OCI-LY1 (cell line): ENCODE data around the gene RAB5IF.

ENCODE experiments used
- H2AFZ ChIP-seq: fragments of 200-600 bp; sonication (generic), shearing (Covaris generic); 2 replicates; pipeline ENCODE4 v1.6.0; 2014; ENCODE audit warnings: antibody characterized with exemption, mild to moderate bottlenecking, low read length
- H3F3A ChIP-seq: fragments of 200-600 bp; sonication (generic), shearing (Covaris generic); 2 replicates; pipeline ENCODE4 v1.6.0; 2014; ENCODE audit warnings: mild to moderate bottlenecking, antibody characterized with exemption, low read length, moderate library complexity; ENCODE audit not compliant: insufficient read depth
- H3K27ac ChIP-seq: fragments of 200-600 bp; sonication (generic); 2 replicates; pipeline ENCODE4 v1.5.1; 2014; ENCODE audit warnings: low read length, mixed run types, mild to moderate bottlenecking, low read depth; ENCODE audit not compliant: poor library complexity, severe bottlenecking
- H3K27me3 ChIP-seq: fragments of 200-600 bp; sonication (generic); 2 replicates; pipeline ENCODE4 v1.6.0; 2014; ENCODE audit warnings: antibody characterized with exemption, mild to moderate bottlenecking, low read length, moderate library complexity; ENCODE audit not compliant: insufficient read depth
- H3K36me3 ChIP-seq: fragments of 200-600 bp; sonication (generic); 2 replicates; pipeline ENCODE4 v1.6.1; 2014; ENCODE audit warnings: mild to moderate bottlenecking, antibody characterized with exemption, low read length, moderate library complexity, mixed read lengths; ENCODE audit not compliant: insufficient read depth
- H3K4me1 ChIP-seq: fragments of 200-600 bp; sonication (generic); 2 replicates; pipeline ENCODE4 v1.5.1; 2014; ENCODE audit warnings: mild to moderate bottlenecking, low read length, moderate library complexity; ENCODE audit not compliant: insufficient read depth, severe bottlenecking
- H3K4me2 ChIP-seq: fragments of 200-600 bp; sonication (generic), shearing (Covaris generic); 2 replicates; pipeline ENCODE4 v1.6.1; 2014; ENCODE audit warnings: low read length
- H3K4me3 ChIP-seq: fragments of 200-600 bp; sonication (generic); 2 replicates; pipeline ENCODE4 v1.5.1; 2014; ENCODE audit warnings: low read length, low read depth, mild to moderate bottlenecking, mixed read lengths; ENCODE audit not compliant: poor library complexity, severe bottlenecking
- H3K79me2 ChIP-seq: fragments of 200-600 bp; shearing (Covaris generic); 2 replicates; pipeline ENCODE4 v1.6.1; 2016; ENCODE audit warnings: mixed run types, low read length, mixed read lengths; ENCODE audit not compliant: insufficient read depth
- H3K9ac ChIP-seq: fragments of 200-600 bp; sonication (generic), shearing (Covaris generic); 2 replicates; pipeline ENCODE4 v1.6.1; 2014; ENCODE audit warnings: mild to moderate bottlenecking, low read length, mixed read lengths
- H3K9me2 ChIP-seq: fragments of 200-600 bp; sonication (generic), shearing (Covaris generic); 2 replicates; pipeline ENCODE4 v1.6.1; 2014; ENCODE audit warnings: low read depth, mild to moderate bottlenecking, low read length, mixed read lengths
- H3K9me3 ChIP-seq: fragments of 200-600 bp; shearing (Covaris generic); 2 replicates; pipeline ENCODE4 v1.6.1; 2014; ENCODE audit warnings: low read length, mixed read lengths
- H4K20me1 ChIP-seq: fragments of 200-600 bp; sonication (generic), shearing (Covaris generic); 2 replicates; pipeline ENCODE4 v1.6.0; 2016; ENCODE audit warnings: mild to moderate bottlenecking, low read length; ENCODE audit not compliant: insufficient read depth
- EZH2 ChIP-seq: fragments of 200-600 bp; sonication (generic), shearing (Covaris generic); IDR thresholded peaks from 2 replicates; pipeline ENCODE4 v1.8.0; 2017; ENCODE audit warnings: borderline replicate concordance, mixed run types, mild to moderate bottlenecking, antibody characterized with exemption, low read length, moderate library complexity, mixed read lengths
- TF ChIP-seq, protein P1 (sequence below): fragments of 200-600 bp; sonication (generic), shearing (Covaris generic); IDR thresholded peaks from 2 replicates; pipeline ENCODE4 v1.5.1; 2017; ENCODE audit warnings: mild to moderate bottlenecking, antibody characterized with exemption, low read length, moderate library complexity, mixed read lengths

RAB5IF gene

DNA sequence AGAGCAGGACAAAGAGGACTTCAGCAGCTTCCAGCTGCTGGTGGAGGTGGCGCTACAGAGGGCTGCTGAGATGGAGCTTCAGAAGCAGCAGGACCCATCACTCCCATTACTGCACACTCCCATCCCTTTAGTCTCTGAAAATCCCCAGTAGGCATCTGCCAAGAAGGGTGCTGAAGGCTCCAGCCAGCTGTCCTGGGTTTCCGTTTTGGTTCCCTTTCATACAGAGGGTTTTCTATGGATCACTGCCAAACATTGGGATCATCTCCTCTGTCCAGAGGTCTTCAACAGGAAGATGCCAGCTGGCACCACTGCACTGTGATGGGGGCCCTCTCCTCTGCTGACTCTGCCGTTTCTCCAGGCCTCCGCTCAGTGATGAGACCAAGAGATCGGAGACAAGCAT is 14.3 kb upstream of the RAB5IF start:
- Histone ChIP-seq H3K4me2 (no peak overlapping the region), H3K4me3 (no peak overlapping the region), H3K36me3 (peaks cover 31% of the 10 kb centered on the region; the same call in 1 of the 2 replicates), H3K79me2 (no peaks in the 10 kb centered on the region), H3K27ac (peak overlapping the region; percentile 38), H3F3A (0 out of 2 replicates have a peak, but pooled peaks cover 4% of the 10 kb centered on the region), H2AFZ (no peak overlapping the region), H3K27me3 (no peaks in the 10 kb centered on the region), H4K20me1 (no peaks in the 10 kb centered on the region), H3K4me1 (peaks cover 41% of the 10 kb centered on the region), H3K9me2 (no peaks in the 10 kb centered on the region), H3K9ac (no peak overlapping the region), H3K9me3 (no peaks in the 10 kb centered on the region)
- no peak for TF ChIP-seq EZH2
- TF ChIP-seq, protein P1, sequence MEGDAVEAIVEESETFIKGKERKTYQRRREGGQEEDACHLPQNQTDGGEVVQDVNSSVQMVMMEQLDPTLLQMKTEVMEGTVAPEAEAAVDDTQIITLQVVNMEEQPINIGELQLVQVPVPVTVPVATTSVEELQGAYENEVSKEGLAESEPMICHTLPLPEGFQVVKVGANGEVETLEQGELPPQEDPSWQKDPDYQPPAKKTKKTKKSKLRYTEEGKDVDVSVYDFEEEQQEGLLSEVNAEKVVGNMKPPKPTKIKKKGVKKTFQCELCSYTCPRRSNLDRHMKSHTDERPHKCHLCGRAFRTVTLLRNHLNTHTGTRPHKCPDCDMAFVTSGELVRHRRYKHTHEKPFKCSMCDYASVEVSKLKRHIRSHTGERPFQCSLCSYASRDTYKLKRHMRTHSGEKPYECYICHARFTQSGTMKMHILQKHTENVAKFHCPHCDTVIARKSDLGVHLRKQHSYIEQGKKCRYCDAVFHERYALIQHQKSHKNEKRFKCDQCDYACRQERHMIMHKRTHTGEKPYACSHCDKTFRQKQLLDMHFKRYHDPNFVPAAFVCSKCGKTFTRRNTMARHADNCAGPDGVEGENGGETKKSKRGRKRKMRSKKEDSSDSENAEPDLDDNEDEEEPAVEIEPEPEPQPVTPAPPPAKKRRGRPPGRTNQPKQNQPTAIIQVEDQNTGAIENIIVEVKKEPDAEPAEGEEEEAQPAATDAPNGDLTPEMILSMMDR, result no peak

DNA sequence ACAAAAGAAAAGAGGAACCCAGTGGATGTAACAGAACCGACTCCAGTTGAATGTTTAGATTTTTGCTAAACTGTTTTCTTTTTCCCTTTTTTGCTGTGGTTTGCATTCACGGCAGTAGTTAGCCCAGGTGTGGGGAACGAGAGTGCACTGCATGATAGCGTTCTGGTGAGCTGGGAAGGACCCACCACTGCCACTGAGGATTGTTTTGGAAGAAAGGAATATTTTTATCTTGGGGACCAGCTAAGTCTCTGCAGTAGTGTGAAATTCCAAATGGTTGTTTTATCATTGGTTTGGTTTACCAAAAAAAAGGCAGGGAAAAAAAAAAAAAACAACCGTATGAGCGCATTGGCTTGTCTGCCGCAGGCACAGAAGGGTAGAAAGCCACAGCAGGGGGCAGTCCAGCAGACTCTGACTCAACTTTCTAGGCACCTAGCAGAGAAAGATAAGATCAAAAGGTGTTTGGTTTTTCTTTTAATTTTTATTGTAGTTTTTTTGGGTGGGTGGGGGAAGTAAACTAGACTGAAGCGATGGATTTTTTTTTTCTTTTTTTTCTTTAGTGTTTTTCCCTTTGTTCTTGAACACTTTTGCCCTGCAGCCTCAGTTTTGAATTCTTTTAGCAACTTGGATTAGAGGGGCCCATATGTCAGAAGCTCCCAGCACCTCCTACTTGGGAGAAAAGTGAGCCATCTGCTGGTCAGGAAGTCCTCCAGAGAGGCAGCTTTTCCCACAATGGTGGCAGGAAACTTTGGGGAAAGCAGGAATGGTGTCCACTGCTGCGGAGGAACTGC is 13.5 kb upstream of the RAB5IF start:
- Histone ChIP-seq H3K27ac (peak overlapping the region; percentile 38), H4K20me1 (no peaks in the 10 kb centered on the region)

DNA sequence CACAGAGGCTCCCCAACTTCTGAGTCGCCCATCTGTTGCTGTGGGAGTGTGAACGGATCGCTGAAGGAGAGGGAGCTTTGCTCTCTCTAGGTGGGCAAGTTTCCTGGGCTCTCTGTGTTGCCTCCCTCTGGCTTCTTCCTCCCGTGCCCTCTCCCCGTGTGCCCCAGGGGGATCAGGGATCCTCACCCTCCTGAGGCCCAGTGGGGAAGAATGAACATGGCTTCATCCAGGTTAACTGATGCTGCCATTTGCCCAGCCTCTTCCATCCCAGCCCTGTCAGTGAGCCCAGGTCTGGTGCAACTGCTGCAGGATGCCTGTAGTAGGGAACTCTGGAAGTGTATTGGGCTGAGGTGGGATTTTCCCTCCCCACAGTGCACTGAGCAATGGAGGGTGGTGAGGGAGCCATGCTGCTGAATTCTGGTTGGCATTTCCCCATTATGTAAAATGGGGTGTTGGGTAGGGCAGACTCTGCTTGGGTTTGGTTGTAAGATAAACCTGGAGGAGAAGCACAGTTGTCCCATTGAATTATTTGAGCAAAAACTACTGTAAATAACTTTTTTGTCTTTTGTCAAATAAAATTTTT is 12.1 kb upstream of the RAB5IF start:
- H3F3A ChIP-seq, result 0 out of 2 replicates have a peak, but pooled peaks cover 4% of the 10 kb centered on the region
- H3K79me2 ChIP-seq, result no peaks in the 10 kb centered on the region
- peak overlapping the region; percentile 30; the same call in 1 of the 2 replicates for H3K9ac ChIP-seq
- peak overlapping the region; percentile 84 for H3K27ac ChIP-seq
- no peaks in the 10 kb centered on the region for H3K27me3 ChIP-seq
- peaks cover 29% of the 10 kb centered on the region; the same call in 1 of the 2 replicates for H3K36me3 ChIP-seq
- peaks cover 43% of the 10 kb centered on the region for H3K4me1 ChIP-seq
- peak overlapping the region; percentile 22; the same call in 1 of the 2 replicates for H3K4me2 ChIP-seq
- H3K9me3 ChIP-seq, result no peaks in the 10 kb centered on the region
- no peaks in the 10 kb centered on the region for H4K20me1 ChIP-seq
- no peak overlapping the region for H2AFZ ChIP-seq
- no peaks in the 10 kb centered on the region for H3K9me2 ChIP-seq
- no peak for TF ChIP-seq EZH2
- TF ChIP-seq, protein P1, result no peak
- no peak overlapping the region for H3K4me3 ChIP-seq

More for the DNA sequence above, 13.5 kb upstream of the RAB5IF start:
- Histone ChIP-seq H3K9me2 (no peaks in the 10 kb centered on the region), H3F3A (0 out of 2 replicates have a peak, but pooled peaks cover 4% of the 10 kb centered on the region), H3K4me1 (peaks cover 43% of the 10 kb centered on the region), H3K4me2 (no peak overlapping the region), H2AFZ (no peak overlapping the region), H3K4me3 (no peak overlapping the region), H3K9ac (no peak overlapping the region), H3K79me2 (no peaks in the 10 kb centered on the region), H3K36me3 (peaks cover 31% of the 10 kb centered on the region; the same call in 1 of the 2 replicates), H3K9me3 (no peaks in the 10 kb centered on the region), H3K27me3 (no peaks in the 10 kb centered on the region)
- TF ChIP-seq, protein P1, result peak; percentile 26; the same call in 1 of the 2 replicates
- TF ChIP-seq EZH2, result no peak
